A673 (cell line): ENCODE data around the gene CBX8. TPM values are rescaled to one million over a fixed set of nuclear protein-coding genes. Genes with fewer than 3 reads are reported as not detected.

Experiments
- BruUV-seq: library from RNA; stranded (reverse); fragments of 400-500 nt; replicated peaks from 2 replicates; lab custom pipeline; 2021; lab: Mats Ljungman, UMichigan
- CTCF ChIA-PET: fragments of 300-600 bp; sonication (Branson Sonifier 250); formaldehyde crosslinking; loops from one replicate; lab custom pipeline; 2022; ENCODE audit warnings: antibody characterized with exemption; lab: Charles Lee
- POLR2A ChIA-PET: fragments of 300-600 bp; sonication (Branson Sonifier 250); formaldehyde crosslinking; loops from one replicate; lab custom pipeline; 2022; ENCODE audit warnings: antibody characterized with exemption; ENCODE audit not compliant: low non-redundant PET; lab: Charles Lee
- DNase-seq: peaks from one replicate; pipeline ENCODE4 v3.0.0-alpha.2; 2015; ENCODE audit warnings: low spot score
- H3K27ac ChIP-seq: fragments of 200-600 bp; sonication (generic); 2 replicates; pipeline ENCODE4 v1.5.1; 2016; ENCODE audit warnings: mixed run types, low read depth, mild to moderate bottlenecking, mixed read lengths, antibody characterized with exemption, low read length; ENCODE audit not compliant: poor library complexity, severe bottlenecking
- H3K27me3 ChIP-seq: fragments of 200-600 bp; sonication (generic); replicated peaks from 2 replicates; pipeline ENCODE4 v1.6.1; 2017; ENCODE audit warnings: mixed run types, low read depth, mild to moderate bottlenecking, mixed read lengths, antibody characterized with exemption, low read length; ENCODE audit not compliant: insufficient read depth, poor library complexity
- H3K36me3 ChIP-seq: fragments of 200-600 bp; sonication (generic); 2 replicates; pipeline ENCODE4 v1.6.1; 2016; ENCODE audit warnings: mixed run types, mild to moderate bottlenecking, mixed read lengths, antibody characterized with exemption, low read length; ENCODE audit not compliant: insufficient read depth, poor library complexity, severe bottlenecking
- H3K4me1 ChIP-seq: fragments of 200-600 bp; sonication (generic); 2 replicates; pipeline ENCODE4 v1.6.1; 2017; ENCODE audit warnings: mixed run types, mild to moderate bottlenecking, mixed read lengths, antibody characterized with exemption, low read length; ENCODE audit not compliant: insufficient read depth, poor library complexity, severe bottlenecking
- H3K4me3 ChIP-seq: fragments of 200-600 bp; sonication (generic); 2 replicates; pipeline ENCODE4 v1.5.1; 2016; ENCODE audit warnings: low read depth, mixed run types, mild to moderate bottlenecking, mixed read lengths, low read length; ENCODE audit not compliant: poor library complexity, severe bottlenecking
- H3K9me3 ChIP-seq: fragments of 200-600 bp; sonication (generic); 2 replicates; pipeline ENCODE4 v1.6.1; 2016; ENCODE audit warnings: mixed run types, low read depth, mild to moderate bottlenecking, mixed read lengths, antibody characterized with exemption, low read length; ENCODE audit not compliant: poor library complexity, severe bottlenecking
- CTCF ChIP-seq: fragments of 300-800, 200-600 bp; sonication (generic); conservative IDR thresholded peaks from 2 replicates; pipeline ENCODE4 v1.5.1; 2017; ENCODE audit warnings: low read depth, mild to moderate bottlenecking, antibody characterized with exemption, low read length, moderate library complexity, mixed read lengths
- EZH2 ChIP-seq: fragments of 200-600 bp; sonication (generic); IDR thresholded peaks from 2 replicates; pipeline ENCODE4 v1.6.1; 2017; ENCODE audit warnings: borderline replicate concordance, low read depth, mild to moderate bottlenecking, mixed read lengths, antibody characterized with exemption, low read length; ENCODE audit not compliant: poor library complexity, severe bottlenecking
- intact Hi-C: fragments of 100-400 bp; cut with micrococcal nuclease; formaldehyde crosslinking; loops from one replicate; pipeline ENCODE4 v1.10.0; 2022; ENCODE audit not compliant: unreplicated experiment
- total RNA-seq: library from RNA; stranded (reverse); gene quantifications from 2 replicates; pipeline ENCODE4 v1.2.3, GENCODE V29; 2021

The CBX8 gene
- total RNA-seq, 1 experiment from 2014 or later = 27.0 TPM

GRCh38 chr17:79840269-79840988 is 43.6 kb upstream of the CBX8 start:
- H3K36me3 ChIP-seq = peaks cover 3% of the 10 kb centered on the region
- H3K9me3 ChIP-seq = no peaks in the 10 kb centered on the region
- TF ChIP-seq EZH2 (no peak), CTCF (peak; percentile 45; the same call in 1 of the 2 replicates)
- peaks cover 73% of the 10 kb centered on the region for H3K4me1 ChIP-seq
- H3K27ac ChIP-seq = no peak overlapping the region
- CTCF ChIA-PET = interaction anchor here (0.6 to 0.8 kb wide), 2 partner anchors 31 to 44 kb away, joined by 3 to 11 read pairs; partner anchors contain the start of gene CBX8
- intact Hi-C loops = loop anchor here (5.0 kb wide), 1 partner anchor 132 kb away; no protein-coding TSS in a partner anchor
- POLR2A ChIA-PET = interaction anchor here (0.5 kb wide), 1 partner anchor 43 kb away, joined by 3 read pairs; no protein-coding TSS in a partner anchor
- H3K27me3 ChIP-seq = peaks cover 42% of the 10 kb centered on the region
- no TSS peak for BruUV-seq
- peak; percentile 61 for DNase-seq
- peak overlapping the region; percentile 59 for H3K4me3 ChIP-seq

DNA sequence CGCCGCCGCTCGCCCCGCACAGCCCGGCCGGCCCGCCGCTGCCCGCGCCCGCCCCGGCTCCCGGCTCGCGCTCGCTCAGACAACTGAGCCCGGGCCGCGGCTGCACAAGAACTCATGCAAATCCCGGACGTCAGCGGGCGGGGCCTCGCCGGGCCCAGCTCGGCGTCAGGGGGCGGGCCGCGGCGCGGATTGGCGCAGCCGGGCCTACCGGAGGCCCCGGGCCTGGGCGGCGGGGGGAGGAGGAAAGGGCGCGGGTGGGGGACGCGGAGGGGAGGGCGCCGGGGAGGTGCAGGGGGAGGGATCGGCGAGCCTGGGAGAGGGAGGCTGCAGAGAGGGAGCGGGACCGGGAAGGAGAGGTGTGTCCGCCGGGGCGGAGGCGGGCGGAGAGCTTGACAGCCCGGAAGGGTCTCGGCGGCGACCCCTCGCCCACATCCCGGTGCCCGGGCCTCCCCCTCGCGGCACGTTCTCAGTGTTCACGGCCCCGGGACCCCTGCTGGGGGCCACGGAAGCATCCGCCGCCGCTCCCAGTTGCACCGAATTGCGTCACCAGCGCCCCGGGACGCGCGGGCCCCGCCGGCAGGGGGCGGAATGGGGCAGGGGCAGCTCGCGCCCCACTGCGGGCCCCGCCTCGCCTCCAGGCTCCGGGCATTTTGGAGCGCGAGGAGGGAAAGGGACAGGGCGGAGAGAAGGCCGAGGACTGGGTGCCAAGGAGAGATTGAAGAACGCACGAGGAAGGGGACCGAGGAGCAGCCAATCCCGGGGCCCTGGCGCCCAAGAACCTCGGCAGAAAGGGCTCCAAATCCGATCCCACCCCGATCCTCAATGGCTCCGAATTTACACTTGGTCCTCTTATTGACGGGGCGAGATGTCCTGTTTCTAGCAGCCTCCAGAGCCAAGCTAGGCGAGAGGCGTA is 42.7 kb upstream of the CBX8 start, which contains the start of gene CBX4:
Gene CBX4 (minus strand): TSS at position 85 of the 913 bp plus-strand sequence. CDS start 189 bp downstream, outside the sequence.
- Histone ChIP-seq H3K4me3 (peak within 1 kb of the TSS; percentile 59), H3K27ac (peak within 1 kb of the TSS; percentile 87), H3K9me3 (no peaks in the 10 kb centered on the region), H3K27me3 (peaks cover 42% of the 10 kb centered on the region), H3K4me1 (peaks cover 71% of the 10 kb centered on the region), H3K36me3 (peaks cover 11% of the 10 kb centered on the region)
- peak; percentile 97 for DNase-seq
- intact Hi-C loops = loop anchor here (5.0 to 10.0 kb wide), 3 partner anchors 47 to 133 kb away; no protein-coding TSS in a partner anchor
- CTCF ChIA-PET = interaction anchor here (0.6 to 1.1 kb wide), 6 partner anchors 14 to 522 kb away, joined by 3 to 6 read pairs (median 4); no protein-coding TSS in a partner anchor
- no TSS peak for BruUV-seq
- POLR2A ChIA-PET = interaction anchor here (0.6 to 1.3 kb wide), 7 partner anchors 11 to 779 kb away, joined by 3 to 8 read pairs (median 3); no protein-coding TSS in a partner anchor
- no peak for TF ChIP-seq EZH2
- peak; percentile 62 for TF ChIP-seq CTCF
